CMK (cell line): ENCODE data around the gene GAGE13.
"Not testable (repeated sequence)": the region's sequence is repeated elsewhere in the genome, so short reads cannot be mapped to it uniquely, and the experiment has no call there.

Source experiments
- DNase-seq: peaks from one replicate; pipeline ENCODE4 v3.0.0-alpha.2; 2010; ENCODE audit warnings: low read depth

GAGE13 gene

DNA sequence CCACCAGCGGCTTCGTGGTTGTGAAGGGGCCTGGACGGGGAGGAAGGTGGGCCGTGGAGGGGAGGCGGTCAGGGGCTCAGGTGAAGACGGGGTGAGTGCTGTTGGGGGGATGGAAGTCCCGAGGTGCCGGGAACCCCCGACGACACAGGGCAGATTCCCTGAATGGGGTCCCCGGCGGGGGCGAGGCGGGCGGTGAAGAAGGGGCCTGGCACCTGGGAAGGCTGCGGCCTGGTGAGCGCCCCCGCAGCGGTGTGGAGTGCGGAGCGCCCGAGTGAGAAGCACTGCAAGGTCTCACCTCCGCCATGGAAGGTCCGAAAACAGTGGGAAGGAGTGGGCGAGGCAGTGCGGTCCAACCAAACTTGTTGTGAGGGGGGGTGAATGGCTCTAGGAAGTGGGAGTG lies 459 bp downstream of the GAGE13 start:
- not testable (repeated sequence) for DNase-seq

DNA sequence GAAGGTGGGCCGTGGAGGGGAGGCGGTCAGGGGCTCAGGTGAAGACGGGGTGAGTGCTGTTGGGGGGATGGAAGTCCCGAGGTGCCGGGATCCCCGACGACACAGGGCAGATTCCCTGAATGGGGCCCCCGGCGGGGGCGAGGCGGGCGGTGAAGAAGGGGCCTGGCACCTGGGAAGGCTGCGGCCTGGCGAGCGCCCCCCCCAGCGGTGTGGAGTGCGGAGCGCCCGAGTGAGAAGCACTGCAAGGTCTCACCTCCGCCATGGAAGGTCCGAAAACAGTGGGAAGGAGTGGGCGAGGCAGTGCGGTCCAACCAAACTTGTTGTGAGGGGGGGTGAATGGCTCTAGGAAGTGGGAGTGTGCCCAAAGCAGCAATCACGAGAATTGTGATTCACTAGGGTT lies 10.1 kb downstream of the GAGE13 start:
- DNase-seq: not testable (repeated sequence)

DNA sequence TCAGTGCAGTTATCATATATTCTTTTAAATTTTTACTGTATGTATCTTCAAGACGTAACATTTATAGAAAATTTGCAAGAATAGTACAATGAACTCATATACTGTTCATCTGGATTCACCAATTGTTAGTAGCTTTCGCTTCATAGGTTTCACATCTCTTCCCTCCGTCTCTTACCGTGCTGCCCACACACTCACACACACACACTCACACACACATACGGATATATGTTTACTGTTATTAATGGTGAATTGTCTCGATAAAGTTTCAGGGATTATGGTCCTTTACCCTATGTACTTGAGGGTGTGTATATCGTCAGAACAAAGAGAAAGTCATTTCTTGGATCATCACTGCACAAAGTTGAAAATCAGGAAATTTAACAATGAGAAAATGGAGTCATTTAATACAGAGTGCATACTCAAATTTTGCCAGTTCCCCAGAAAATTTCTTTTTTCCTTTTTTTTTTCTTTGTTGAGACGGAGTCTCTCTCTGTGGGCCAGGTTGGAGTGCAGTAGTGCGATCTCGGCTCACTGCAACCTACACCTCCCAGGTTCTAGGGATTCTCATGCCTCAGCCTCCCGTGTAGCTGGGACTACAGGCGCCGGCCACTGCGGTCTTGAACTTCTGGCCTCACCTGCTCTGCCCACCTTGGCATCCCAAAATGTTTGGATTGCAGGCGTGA lies 13.3 kb downstream of the GAGE13 start:
- DNase-seq: not testable (repeated sequence)

DNA sequence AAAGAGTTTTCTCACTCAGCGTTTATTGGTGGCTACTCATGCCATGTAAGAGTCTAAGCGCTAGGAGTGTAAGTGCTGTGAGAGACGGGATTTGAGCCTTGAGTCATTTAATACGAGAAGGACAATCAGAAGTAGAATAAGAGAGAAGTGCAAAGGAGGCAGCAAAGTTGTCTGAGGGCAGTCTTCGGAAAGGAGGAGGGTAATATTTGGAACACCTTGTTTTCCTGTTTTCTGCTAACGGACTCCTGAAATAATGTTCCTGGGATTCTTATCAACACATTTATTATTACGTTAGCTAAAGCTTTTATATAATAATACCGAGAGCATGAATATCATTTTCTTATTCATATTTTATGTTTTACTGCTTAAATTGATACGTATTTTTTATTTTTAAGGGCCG lies 14.0 kb downstream of the GAGE13 start:
- not testable (repeated sequence) for DNase-seq

DNA sequence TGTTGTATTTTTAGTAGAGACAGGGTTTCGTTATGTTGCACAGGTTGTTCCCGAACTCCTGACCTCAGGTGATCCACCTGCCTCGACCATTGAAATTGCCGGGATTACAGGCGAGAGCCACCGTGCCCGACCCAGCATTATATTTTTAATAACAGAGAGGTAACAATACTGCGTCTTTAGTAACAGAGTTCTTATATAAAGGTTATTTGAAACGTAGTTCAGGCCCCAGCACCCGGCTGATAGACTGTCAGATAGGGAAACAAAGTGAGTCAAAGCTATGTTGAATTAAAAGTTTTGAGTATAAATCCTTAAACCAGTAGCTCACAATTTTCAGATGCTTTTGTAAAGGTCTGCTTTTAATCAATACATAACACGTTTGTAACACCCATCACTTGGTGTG lies 14.8 kb downstream of the GAGE13 start:
- DNase-seq: not testable (repeated sequence)
